Spleen (tissue), 11 donors: ENCODE measurements around the gene TTC36. TPM values are rescaled to one million over a fixed set of nuclear protein-coding genes. Genes with fewer than 3 reads are reported as not detected.
A peak's percentile ranks its signal among the peaks of the same experiment; 100 is the strongest.

Source experiments
- DNase-seq: peaks from one replicate; pipeline ENCODE4 v3.0.0-alpha.2; 2020
- H3K27ac ChIP-seq, 8 donors: fragments of 200-600 bp; sonication (generic) in 7 of 8; 1 replicate in 4 of 8; 2 replicates in 4 of 8; pipeline versions ENCODE4 v1.5.0 to v1.8.0; 2016 to 2021; ENCODE audit warnings: inconsistent platforms in 4 of 8, mild to moderate bottlenecking in 4 of 8, moderate library complexity in 1 of 8
- H3K27me3 ChIP-seq, 7 donors: fragments of 200-600 bp; sonication (generic) in 6 of 7; replicated peaks in 1 of 7; 1 replicate in 4 of 7; 2 replicates in 3 of 7; pipeline versions ENCODE4 v1.5.0 to v1.8.0; 2016 to 2021; ENCODE audit warnings: inconsistent platforms in 3 of 7, mild to moderate bottlenecking in 1 of 7
- H3K36me3 ChIP-seq, 6 donors: fragments of 200-600 bp; sonication (generic) in 5 of 6; 1 replicate in 4 of 6; 2 replicates in 2 of 6; pipeline versions ENCODE4 v1.5.0 to v1.8.0; 2016 to 2021; ENCODE audit warnings: inconsistent platforms in 2 of 6
- H3K4me1 ChIP-seq, 6 donors: fragments of 200-600 bp; sonication (generic) in 5 of 6; 1 replicate in 3 of 6; 2 replicates in 3 of 6; pipeline versions ENCODE4 v1.5.0 to v1.8.0; 2016 to 2021; ENCODE audit warnings: inconsistent platforms in 3 of 6
- H3K4me3 ChIP-seq, 8 donors: fragments of 200-600 bp; sonication (generic) in 7 of 8; 1 replicate in 4 of 8; 2 replicates in 4 of 8; pipeline versions ENCODE4 v1.5.0 to v1.8.0; 2016 to 2021; ENCODE audit warnings: inconsistent platforms in 4 of 8, mild to moderate bottlenecking in 4 of 8, moderate library complexity in 2 of 8
- H3K9me3 ChIP-seq, 8 donors: fragments of 200-600 bp; sonication (generic) in 7 of 8; 1 replicate in 4 of 8; 2 replicates in 4 of 8; pipeline versions ENCODE4 v1.5.0 to v1.8.0; 2016 to 2021; ENCODE audit warnings: inconsistent platforms in 4 of 8
- POLR2A ChIP-seq, 3 donors: fragments of 450-650 bp; IDR thresholded peaks; one replicate each; pipeline ENCODE4 v1.5.1; 2017; ENCODE audit warnings: antibody characterized with exemption in 3 of 3, mild to moderate bottlenecking in 1 of 3
- POLR2AphosphoS5 ChIP-seq, 3 donors: sonication (generic); formaldehyde crosslinking; IDR thresholded peaks; one replicate each; pipeline ENCODE4 v1.5.1; 2017; ENCODE audit warnings: antibody characterized with exemption in 3 of 3
- WGBS, 5 donors: extraction: QIAGEN DNeasy Blood & Tissue Kit in 3 of 5; methylation state at CpG; one replicate each; pipeline versions ENCODE4 v1.1.5 to v1.1.7; 2013 to 2018; 5-methylcytosine and 5-hydroxymethylcytosine counted together
- intact Hi-C: fragments of 100-400 bp; cut with DNase I; formaldehyde crosslinking; loops from one replicate; pipeline ENCODE4 v1.15.0; 2023; ENCODE audit warnings: low total_unique reads
- polyA plus RNA-seq, 3 donors: library from polyadenylated mRNA; stranded (reverse); fragments of 200-250 nt; gene quantifications; one replicate each; pipeline ENCODE4 v1.2.1, GENCODE V29; 2013
- total RNA-seq, 7 donors: library from RNA; depleted of rRNA in 3 of 7; stranded (reverse); fragments of >200 nt in 3 of 7; fragmentation: NEBNext Ultra II Directional in 4 of 7; extraction: Animal tissue kit (Norgen Biotek cat#: 25700) in 4 of 7; gene quantifications; one replicate each; pipeline versions ENCODE4 v1.1.0 to v1.2.1, GENCODE V29; 2016 to 2021
- TF ChIP-seq, protein P1 (sequence below), 11 experiments: fragments of 200-600 bp in 7 of 11; fragments of 450-650 bp in 4 of 11; sonication (generic) in 4 of 11; IDR thresholded peaks in 8 of 11; conservative IDR thresholded peaks in 3 of 11; 1 replicate in 7 of 11; 2 replicates in 4 of 11; pipeline versions ENCODE4 v1.4.0 to v1.8.0; 2016 to 2021; ENCODE audit warnings: antibody characterized with exemption in 11 of 11, inconsistent platforms in 4 of 11, mild to moderate bottlenecking in 1 of 11
- donor health status: healthy with polysubstance abuse.
- donor health status: DM: no; HTN: no; CAD: no; lungs with moderate emphysema.
- donor health status: DM: no; HTN: no; CAD: no.
- donor health status: Bipolar disorder and iron deficiency.
- donor health status: healthy.
- donor health status: DM: no; HTN: no; CAD: no.
- donor health status: DM: yes; HTN: yes; CAD: no.

Gene TTC36
- total and polyA plus RNA-seq, 10 donors = 0.09 to 0.97 (median 0.13) TPM; not detected in 7

DNA sequence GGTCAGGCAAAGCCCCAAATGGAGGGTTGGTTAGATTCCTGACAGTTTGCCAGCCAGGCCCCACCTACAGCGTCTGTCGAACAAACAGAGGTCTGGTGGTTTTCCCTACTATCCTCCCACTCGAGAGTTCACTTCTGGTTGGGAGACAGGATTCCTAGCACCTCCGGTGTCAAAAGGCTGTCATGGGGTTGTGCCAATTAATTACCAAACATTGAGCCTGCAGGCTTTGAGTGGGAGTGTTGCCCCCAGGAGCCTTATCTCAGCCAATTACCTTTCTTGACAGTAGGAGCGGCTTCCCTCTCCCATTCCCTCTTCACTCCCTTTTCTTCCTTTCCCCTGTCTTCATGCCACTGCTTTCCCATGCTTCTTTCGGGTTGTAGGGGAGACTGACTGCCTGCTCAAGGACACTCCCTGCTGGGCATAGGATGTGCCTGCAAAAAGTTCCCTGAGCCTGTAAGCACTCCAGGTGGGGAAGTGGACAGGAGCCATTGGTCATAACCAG lies 4.7 kb upstream of the TTC36 start:
- H3K27ac ChIP-seq = peak overlapping the region in 6 of 8 donors; percentile 7 to 54 (median 26)
- intact Hi-C loops = no loop called here
- 57 to 77% (median 64%) methylated on average over 6 of the region's 6 CpGs for WGBS, 5 donors

DNA sequence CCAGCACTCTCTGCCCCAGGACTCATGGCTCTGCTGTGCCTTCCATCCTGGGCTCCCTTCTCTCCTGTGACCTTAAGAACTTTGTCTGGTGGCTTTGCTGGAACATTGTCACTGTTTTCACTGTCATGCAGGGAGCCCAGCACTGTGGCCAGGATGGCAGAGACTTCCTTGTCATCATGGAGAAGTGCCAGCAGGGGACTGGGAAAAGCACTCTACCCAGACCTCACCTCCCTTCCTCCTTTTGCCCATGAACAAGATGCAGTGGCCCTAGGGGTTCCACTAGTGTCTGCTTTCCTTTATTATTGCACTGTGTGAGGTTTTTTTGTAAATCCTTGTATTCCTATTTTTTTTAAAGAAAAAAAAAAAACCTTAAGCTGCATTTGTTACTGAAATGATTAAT lies 2.9 kb upstream of the TTC36 start:
- no peak for TF ChIP-seq POLR2AphosphoS5 (IDR thresholded peaks at IDR 0.05)
- TF ChIP-seq, protein P1, sequence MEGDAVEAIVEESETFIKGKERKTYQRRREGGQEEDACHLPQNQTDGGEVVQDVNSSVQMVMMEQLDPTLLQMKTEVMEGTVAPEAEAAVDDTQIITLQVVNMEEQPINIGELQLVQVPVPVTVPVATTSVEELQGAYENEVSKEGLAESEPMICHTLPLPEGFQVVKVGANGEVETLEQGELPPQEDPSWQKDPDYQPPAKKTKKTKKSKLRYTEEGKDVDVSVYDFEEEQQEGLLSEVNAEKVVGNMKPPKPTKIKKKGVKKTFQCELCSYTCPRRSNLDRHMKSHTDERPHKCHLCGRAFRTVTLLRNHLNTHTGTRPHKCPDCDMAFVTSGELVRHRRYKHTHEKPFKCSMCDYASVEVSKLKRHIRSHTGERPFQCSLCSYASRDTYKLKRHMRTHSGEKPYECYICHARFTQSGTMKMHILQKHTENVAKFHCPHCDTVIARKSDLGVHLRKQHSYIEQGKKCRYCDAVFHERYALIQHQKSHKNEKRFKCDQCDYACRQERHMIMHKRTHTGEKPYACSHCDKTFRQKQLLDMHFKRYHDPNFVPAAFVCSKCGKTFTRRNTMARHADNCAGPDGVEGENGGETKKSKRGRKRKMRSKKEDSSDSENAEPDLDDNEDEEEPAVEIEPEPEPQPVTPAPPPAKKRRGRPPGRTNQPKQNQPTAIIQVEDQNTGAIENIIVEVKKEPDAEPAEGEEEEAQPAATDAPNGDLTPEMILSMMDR (IDR thresholded peaks at IDR 0.05 in 8 of 11, conservative IDR thresholded peaks at IDR 0.05 in 3 of 11) = no peak
- no peak for TF ChIP-seq POLR2A (IDR thresholded peaks at IDR 0.05)
- DNase-seq = no peak
- Histone ChIP-seq H3K9me3 (no peaks in the 10 kb centered on the region), H3K27ac (peak overlapping the region in 1 of 8 donors; percentile 15), H3K36me3 (peaks cover 2 to 62% (median 54%) of the 10 kb centered on the region in 6 donors), H3K4me3 (no peak overlapping the region), H3K4me1 (peaks cover 0 to 52% (median 5%) of the 10 kb centered on the region in 6 donors), H3K27me3 (no peaks in the 10 kb centered on the region)
- intact Hi-C loops = no loop called here

More for the DNA sequence above, 4.7 kb upstream of the TTC36 start:
- TF ChIP-seq, protein P1 (IDR thresholded peaks at IDR 0.05 in 8 of 11, conservative IDR thresholded peaks at IDR 0.05 in 3 of 11) = no peak
- TF ChIP-seq POLR2A (IDR thresholded peaks at IDR 0.05) (no peak), POLR2AphosphoS5 (IDR thresholded peaks at IDR 0.05) (no peak)
- Histone ChIP-seq H3K4me3 (no peak overlapping the region), H3K9me3 (no peaks in the 10 kb centered on the region), H3K36me3 (peaks cover 2 to 79% (median 60%) of the 10 kb centered on the region in 6 donors), H3K27me3 (no peaks in the 10 kb centered on the region), H3K4me1 (peaks cover 0 to 37% (median 2%) of the 10 kb centered on the region in 6 donors)
- DNase-seq = no peak

DNA sequence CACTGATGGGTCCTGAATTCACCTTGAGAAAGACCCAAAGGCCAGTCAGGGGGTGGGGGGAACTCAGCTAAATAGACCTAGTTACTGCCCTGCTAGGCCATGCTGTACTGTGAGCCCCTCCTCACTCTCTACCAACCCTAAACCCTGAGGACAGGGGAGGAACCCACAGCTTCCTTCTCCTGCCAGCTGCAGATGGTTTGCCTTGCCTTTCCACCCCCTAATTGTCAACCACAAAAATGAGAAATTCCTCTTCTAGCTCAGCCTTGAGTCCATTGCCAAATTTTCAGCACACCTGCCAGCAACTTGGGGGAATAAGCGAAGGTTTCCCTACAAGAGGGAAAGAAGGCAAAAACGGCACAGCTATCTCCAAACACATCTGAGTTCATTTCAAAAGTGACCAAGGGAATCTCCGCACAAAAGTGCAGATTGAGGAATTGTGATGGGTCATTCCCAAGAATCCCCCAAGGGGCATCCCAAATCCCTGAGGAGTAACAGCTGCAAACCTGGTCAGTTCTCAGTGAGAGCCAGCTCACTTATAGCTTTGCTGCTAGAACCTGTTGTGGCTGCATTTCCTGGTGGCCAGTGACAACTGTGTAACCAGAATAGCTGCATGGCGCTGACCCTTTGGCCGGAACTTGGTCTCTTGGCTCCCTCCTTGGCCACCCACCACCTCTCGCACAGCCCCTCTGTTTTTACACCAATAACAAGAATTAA lies 2.4 kb upstream of the TTC36 start:
- Histone ChIP-seq H3K27ac (peak overlapping the region in 1 of 8 donors; percentile 15), H3K4me3 (no peak overlapping the region), H3K27me3 (no peaks in the 10 kb centered on the region), H3K9me3 (no peaks in the 10 kb centered on the region), H3K4me1 (peaks cover 3 to 57% (median 10%) of the 10 kb centered on the region in 6 donors), H3K36me3 (peaks cover 2 to 56% (median 48%) of the 10 kb centered on the region in 6 donors)
- no peak for DNase-seq
- 66 to 85% (median 73%) methylated on average over 6 of the region's 6 CpGs for WGBS, 5 donors
- intact Hi-C loops = no loop called here
- TF ChIP-seq POLR2AphosphoS5 (IDR thresholded peaks at IDR 0.05) (no peak), POLR2A (IDR thresholded peaks at IDR 0.05) (no peak)
- TF ChIP-seq, protein P1 (IDR thresholded peaks at IDR 0.05 in 8 of 11, conservative IDR thresholded peaks at IDR 0.05 in 3 of 11) = no peak

DNA sequence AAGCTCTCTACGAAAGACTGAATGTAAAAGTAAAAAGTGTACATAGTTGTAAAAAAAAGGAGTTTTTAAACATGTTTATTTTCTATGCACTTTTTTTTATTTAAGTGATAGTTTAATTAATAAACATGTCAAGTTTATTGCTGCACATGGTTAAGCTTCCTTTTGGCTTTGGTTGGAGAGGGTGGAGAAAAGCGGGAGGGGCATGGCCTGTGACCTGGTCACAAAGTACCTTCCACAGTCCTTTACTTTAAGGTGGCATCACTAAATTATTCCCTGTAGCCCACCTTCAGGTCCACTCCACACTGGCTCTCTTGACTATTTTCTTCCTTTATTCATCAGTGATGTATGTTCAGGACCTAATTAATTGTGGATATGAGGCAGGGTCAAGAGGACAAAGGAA lies 586 bp upstream of the TTC36 start:
- TF ChIP-seq, protein P1 (IDR thresholded peaks at IDR 0.05 in 8 of 11, conservative IDR thresholded peaks at IDR 0.05 in 3 of 11) = no peak
- TF ChIP-seq POLR2A (IDR thresholded peaks at IDR 0.05) = no peak
- TF ChIP-seq POLR2AphosphoS5 (IDR thresholded peaks at IDR 0.05) = no peak
- 79 to 96% (median 88%) methylated on average over 2 of the region's 2 CpGs for WGBS, 5 donors
- peaks cover 8 to 72% (median 25%) of the 10 kb centered on the region in 6 donors for H3K4me1 ChIP-seq
- no peaks in the 10 kb centered on the region for H3K9me3 ChIP-seq
- no peak for DNase-seq
- H3K27ac ChIP-seq = no peak overlapping the region
- peaks cover 0 to 10% (median 0%) of the 10 kb centered on the region in 7 donors for H3K27me3 ChIP-seq
- H3K36me3 ChIP-seq = peaks cover 0 to 38% (median 31%) of the 10 kb centered on the region in 6 donors
- no peak overlapping the region for H3K4me3 ChIP-seq
- intact Hi-C loops = no loop called here
